ENCODE measurements around the gene FLYWCH2. TPM values are rescaled to one million over a fixed set of nuclear protein-coding genes. Genes with fewer than 3 reads are reported as not detected.

The FLYWCH2 gene
- total and polyA plus RNA-seq, 9 of the 15 experiments (the other 6 are each of a cell fraction or from before 2014, with no cell fraction given): 0.70 to 55.5 (median 7.6) TPM

DNA sequence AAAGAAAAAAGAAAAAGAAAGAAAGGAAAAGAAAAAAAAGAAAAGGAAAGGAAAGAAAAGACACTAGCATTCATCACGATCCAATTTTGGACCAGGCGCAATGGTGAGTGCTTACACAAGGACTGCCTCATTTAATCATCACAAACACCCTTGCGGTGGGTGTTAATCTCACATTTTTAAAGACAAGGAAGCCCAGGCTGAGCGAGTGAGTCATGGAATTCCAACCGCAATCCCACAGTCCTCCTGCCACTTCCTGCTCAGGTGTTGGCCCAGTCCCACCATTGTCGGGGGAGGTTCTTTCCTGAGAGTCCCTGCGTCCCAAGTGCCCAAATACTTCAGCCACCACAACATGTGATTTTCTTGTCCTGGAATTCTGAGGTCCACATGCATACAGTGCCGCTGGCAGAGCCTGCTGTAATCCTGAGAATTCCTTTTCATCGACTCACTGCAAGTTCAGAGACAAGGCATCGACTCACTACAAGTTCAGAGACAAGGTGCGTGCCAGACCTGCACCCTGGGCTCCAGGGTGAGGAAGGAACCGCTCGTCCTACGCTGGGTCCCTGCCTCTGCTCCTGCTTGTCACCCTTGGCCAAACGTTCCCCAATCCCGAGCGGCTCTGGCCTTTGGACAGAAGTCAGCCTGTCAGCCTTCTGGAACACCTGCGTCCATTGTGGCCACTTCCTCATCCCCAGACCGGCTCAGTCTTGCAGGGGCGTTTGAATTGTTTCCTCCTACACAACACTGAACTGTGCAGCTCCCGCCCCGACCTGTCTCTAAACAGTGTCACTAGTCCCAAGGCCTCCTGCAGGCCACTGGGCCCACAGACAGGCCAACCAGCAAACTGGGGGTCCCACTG lies 47.1 kb upstream of the FLYWCH2 start (continued):
- TF ChIP-seq HDAC8 (tag; IDR thresholded peaks at IDR 0.05): no peak
- TF ChIP-seq, protein P1, sequence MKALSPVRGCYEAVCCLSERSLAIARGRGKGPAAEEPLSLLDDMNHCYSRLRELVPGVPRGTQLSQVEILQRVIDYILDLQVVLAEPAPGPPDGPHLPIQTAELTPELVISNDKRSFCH (CRISPR knock-in tag; IDR thresholded peaks at IDR 0.05): no peak
- TF ChIP-seq, protein P1 (tag; IDR thresholded peaks at IDR 0.05): 0 out of 2 replicates have a peak, but pooled peaks have one; percentile 33
- TF ChIP-seq, protein P2, sequence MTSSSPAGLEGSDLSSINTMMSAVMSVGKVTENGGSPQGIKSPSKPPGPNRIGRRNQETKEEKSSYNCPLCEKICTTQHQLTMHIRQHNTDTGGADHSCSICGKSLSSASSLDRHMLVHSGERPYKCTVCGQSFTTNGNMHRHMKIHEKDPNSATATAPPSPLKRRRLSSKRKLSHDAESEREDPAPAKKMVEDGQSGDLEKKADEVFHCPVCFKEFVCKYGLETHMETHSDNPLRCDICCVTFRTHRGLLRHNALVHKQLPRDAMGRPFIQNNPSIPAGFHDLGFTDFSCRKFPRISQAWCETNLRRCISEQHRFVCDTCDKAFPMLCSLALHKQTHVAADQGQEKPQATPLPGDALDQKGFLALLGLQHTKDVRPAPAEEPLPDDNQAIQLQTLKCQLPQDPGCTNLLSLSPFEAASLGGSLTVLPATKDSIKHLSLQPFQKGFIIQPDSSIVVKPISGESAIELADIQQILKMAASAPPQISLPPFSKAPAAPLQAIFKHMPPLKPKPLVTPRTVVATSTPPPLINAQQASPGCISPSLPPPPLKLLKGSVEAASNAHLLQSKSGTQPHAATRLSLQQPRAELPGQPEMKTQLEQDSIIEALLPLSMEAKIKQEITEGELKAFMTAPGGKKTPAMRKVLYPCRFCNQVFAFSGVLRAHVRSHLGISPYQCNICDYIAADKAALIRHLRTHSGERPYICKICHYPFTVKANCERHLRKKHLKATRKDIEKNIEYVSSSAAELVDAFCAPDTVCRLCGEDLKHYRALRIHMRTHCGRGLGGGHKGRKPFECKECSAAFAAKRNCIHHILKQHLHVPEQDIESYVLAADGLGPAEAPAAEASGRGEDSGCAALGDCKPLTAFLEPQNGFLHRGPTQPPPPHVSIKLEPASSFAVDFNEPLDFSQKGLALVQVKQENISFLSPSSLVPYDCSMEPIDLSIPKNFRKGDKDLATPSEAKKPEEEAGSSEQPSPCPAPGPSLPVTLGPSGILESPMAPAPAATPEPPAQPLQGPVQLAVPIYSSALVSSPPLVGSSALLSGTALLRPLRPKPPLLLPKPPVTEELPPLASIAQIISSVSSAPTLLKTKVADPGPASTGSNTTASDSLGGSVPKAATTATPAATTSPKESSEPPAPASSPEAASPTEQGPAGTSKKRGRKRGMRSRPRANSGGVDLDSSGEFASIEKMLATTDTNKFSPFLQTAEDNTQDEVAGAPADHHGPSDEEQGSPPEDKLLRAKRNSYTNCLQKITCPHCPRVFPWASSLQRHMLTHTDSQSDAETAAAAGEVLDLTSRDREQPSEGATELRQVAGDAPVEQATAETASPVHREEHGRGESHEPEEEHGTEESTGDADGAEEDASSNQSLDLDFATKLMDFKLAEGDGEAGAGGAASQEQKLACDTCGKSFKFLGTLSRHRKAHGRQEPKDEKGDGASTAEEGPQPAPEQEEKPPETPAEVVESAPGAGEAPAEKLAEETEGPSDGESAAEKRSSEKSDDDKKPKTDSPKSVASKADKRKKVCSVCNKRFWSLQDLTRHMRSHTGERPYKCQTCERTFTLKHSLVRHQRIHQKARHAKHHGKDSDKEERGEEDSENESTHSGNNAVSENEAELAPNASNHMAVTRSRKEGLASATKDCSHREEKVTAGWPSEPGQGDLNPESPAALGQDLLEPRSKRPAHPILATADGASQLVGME (CRISPR knock-in tag; IDR thresholded peaks at IDR 0.05): no peak
- TF ChIP-seq, protein P3, sequence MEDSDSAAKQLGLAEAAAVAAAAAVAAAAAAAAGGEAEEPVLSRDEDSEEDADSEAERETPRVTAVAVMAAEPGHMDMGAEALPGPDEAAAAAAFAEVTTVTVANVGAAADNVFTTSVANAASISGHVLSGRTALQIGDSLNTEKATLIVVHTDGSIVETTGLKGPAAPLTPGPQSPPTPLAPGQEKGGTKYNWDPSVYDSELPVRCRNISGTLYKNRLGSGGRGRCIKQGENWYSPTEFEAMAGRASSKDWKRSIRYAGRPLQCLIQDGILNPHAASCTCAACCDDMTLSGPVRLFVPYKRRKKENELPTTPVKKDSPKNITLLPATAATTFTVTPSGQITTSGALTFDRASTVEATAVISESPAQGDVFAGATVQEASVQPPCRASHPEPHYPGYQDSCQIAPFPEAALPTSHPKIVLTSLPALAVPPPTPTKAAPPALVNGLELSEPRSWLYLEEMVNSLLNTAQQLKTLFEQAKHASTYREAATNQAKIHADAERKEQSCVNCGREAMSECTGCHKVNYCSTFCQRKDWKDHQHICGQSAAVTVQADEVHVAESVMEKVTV (CRISPR knock-in tag; IDR thresholded peaks at IDR 0.05): no peak
